Smooth muscle cell (in vitro differentiated cells): ENCODE measurements around the gene THBD. TPM values are rescaled to one million over a fixed set of nuclear protein-coding genes. Genes with fewer than 3 reads are reported as not detected.

Experiments used
- DNase-seq: peaks from one replicate; lab custom pipeline; 2025; ENCODE audit not compliant: unreplicated experiment; lab: John Stamatoyannopoulos, UW
- H2AFZ ChIP-seq: fragments of 200-600 bp; sonication (generic); 2 replicates; pipeline ENCODE4 v1.6.0; 2016; ENCODE audit warnings: antibody characterized with exemption, low read depth, mild to moderate bottlenecking
- H3F3A ChIP-seq: fragments of 200-600 bp; sonication (generic); 2 replicates; pipeline ENCODE4 v1.6.0; 2017; ENCODE audit warnings: antibody characterized with exemption, low read depth
- H3K27ac ChIP-seq: fragments of 200-600 bp; sonication (generic); 2 replicates; pipeline ENCODE4 v1.5.1; 2016; ENCODE audit warnings: low read depth, mild to moderate bottlenecking
- H3K27me3 ChIP-seq: fragments of 200-600 bp; sonication (generic); 2 replicates; pipeline ENCODE4 v1.6.1; 2016; ENCODE audit warnings: low read depth, mild to moderate bottlenecking
- H3K36me3 ChIP-seq: fragments of 200-600 bp; sonication (generic); 2 replicates; pipeline ENCODE4 v1.5.1; 2016; ENCODE audit warnings: low read depth
- H3K4me1 ChIP-seq: fragments of 200-600 bp; sonication (generic); 2 replicates; pipeline ENCODE4 v1.5.1; 2016; ENCODE audit warnings: low read depth
- H3K4me2 ChIP-seq: fragments of 200-600 bp; sonication (generic); 2 replicates; pipeline ENCODE4 v1.6.0; 2016; ENCODE audit warnings: mild to moderate bottlenecking
- H3K4me3 ChIP-seq: fragments of 200-600 bp; sonication (generic); 2 replicates; pipeline ENCODE4 v1.5.1; 2016; ENCODE audit warnings: mild to moderate bottlenecking
- H3K79me2 ChIP-seq: fragments of 200-600 bp; sonication (generic); 2 replicates; pipeline ENCODE4 v1.6.0; 2016; ENCODE audit warnings: low read depth, mild to moderate bottlenecking
- H3K9ac ChIP-seq: fragments of 200-600 bp; sonication (generic); 2 replicates; pipeline ENCODE4 v1.6.0; 2016; ENCODE audit warnings: low read depth
- H3K9me3 ChIP-seq: fragments of 200-600 bp; sonication (generic); replicated peaks from 2 replicates; pipeline ENCODE4 v1.5.1; 2016; ENCODE audit warnings: low read depth
- H4K20me1 ChIP-seq: fragments of 200-600 bp; sonication (generic); 2 replicates; pipeline ENCODE4 v1.6.0; 2016; ENCODE audit warnings: low read depth
- WGBS: methylation state at CpG from one replicate; pipeline ENCODE4 v1.1.7; 2016; ENCODE audit warnings: low lambda C conversion rate; 5-methylcytosine and 5-hydroxymethylcytosine counted together
- polyA plus RNA-seq: library from polyadenylated mRNA; unstranded; fragments of >200 nt; fragmentation: Nextera tagmentation; extraction: Ambion mirVana; gene quantifications from 2 replicates; pipeline ENCODE4 v1.2.1, GENCODE V29; 2016
- total RNA-seq: library from RNA; depleted of rRNA; stranded (reverse); fragments of >200 nt; gene quantifications from 2 replicates; pipeline ENCODE4 v1.2.3, GENCODE V29; 2014
- TF ChIP-seq, protein P1 (sequence below): fragments of 200-600 bp; sonication (generic); IDR thresholded peaks from 2 replicates; pipeline ENCODE4 v1.5.1; 2017; ENCODE audit warnings: borderline replicate concordance, mild to moderate bottlenecking, antibody characterized with exemption; ENCODE audit not compliant: insufficient read depth, poor library complexity, severe bottlenecking

THBD gene
- total and polyA plus RNA-seq, 2 experiments from 2014 or later, result 9.9 to 10.0 TPM

DNA sequence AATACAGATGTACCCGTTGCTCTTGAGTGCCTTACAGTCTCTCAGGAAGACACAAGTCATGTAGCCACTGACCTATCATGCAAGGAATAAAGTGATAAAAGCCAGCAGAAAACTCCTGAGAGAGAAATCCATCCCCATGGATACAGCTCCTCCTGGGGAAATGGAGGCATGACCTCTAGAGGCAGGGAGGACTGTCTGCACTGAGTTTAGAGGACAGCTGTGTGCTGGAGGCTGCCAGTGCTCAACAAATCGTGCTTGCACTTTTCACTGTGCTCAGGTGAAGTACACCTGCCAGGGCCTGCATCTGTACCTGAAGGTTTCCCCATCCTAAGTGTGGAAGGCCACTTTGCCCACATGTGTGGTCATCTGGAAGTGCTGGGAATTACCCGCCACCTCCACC, 24.6 kb upstream of the THBD start:
- H3F3A ChIP-seq, result no peaks in the 10 kb centered on the region
- H3K4me2 ChIP-seq, result no peak overlapping the region
- no peaks in the 10 kb centered on the region for H3K4me1 ChIP-seq
- no peak overlapping the region for H3K27ac ChIP-seq
- 93% methylated on average over 3 of the region's 3 CpGs for WGBS
- H3K27me3 ChIP-seq, result no peaks in the 10 kb centered on the region
- no peak for DNase-seq
- no peak overlapping the region for H3K9ac ChIP-seq
- H3K36me3 ChIP-seq, result no peaks in the 10 kb centered on the region
- TF ChIP-seq, protein P1, sequence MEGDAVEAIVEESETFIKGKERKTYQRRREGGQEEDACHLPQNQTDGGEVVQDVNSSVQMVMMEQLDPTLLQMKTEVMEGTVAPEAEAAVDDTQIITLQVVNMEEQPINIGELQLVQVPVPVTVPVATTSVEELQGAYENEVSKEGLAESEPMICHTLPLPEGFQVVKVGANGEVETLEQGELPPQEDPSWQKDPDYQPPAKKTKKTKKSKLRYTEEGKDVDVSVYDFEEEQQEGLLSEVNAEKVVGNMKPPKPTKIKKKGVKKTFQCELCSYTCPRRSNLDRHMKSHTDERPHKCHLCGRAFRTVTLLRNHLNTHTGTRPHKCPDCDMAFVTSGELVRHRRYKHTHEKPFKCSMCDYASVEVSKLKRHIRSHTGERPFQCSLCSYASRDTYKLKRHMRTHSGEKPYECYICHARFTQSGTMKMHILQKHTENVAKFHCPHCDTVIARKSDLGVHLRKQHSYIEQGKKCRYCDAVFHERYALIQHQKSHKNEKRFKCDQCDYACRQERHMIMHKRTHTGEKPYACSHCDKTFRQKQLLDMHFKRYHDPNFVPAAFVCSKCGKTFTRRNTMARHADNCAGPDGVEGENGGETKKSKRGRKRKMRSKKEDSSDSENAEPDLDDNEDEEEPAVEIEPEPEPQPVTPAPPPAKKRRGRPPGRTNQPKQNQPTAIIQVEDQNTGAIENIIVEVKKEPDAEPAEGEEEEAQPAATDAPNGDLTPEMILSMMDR, result no peak
- H4K20me1 ChIP-seq, result no peaks in the 10 kb centered on the region
- H3K4me3 ChIP-seq, result no peak overlapping the region
- H2AFZ ChIP-seq, result no peak overlapping the region
- no peaks in the 10 kb centered on the region for H3K79me2 ChIP-seq
- H3K9me3 ChIP-seq, result no peaks in the 10 kb centered on the region

DNA sequence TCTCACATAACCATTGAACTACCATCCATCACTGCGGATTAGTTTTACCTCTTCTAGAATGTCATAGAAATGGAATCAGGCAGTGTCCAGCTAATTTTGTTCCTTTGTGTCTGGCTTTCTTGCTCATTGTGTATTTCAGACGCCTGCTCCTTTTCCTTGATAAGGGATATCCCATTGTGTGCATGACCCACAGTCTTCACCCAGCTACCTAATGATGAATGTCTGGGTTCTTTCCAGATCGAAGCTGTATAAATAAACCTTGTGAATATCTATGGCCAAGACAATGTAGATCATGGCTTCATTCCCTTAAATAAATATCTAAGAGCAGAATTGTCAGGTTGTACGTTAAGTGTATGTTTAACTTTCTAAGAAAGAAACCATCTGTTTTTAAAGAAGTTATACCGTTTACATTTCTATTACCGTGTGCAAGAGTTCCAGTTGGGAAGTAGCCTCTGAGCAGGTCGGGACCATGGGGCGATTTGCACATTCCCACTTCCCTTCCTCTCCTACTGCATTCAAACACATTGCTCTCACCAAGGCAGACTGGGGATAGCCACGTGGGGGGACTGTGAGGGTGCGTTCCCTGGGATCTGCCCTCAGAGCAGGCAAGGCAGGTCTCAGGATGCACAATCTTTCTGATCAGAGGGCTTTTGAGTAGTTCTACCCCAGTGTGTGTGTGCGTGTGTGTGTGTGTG, 23.6 kb upstream of the THBD start:
- no peaks in the 10 kb centered on the region for H3F3A ChIP-seq
- no peak overlapping the region for H3K27ac ChIP-seq
- WGBS, result 89% methylated on average over 11 of the region's 11 CpGs
- DNase-seq, result no peak
- H3K4me3 ChIP-seq, result no peak overlapping the region
- no peak overlapping the region for H2AFZ ChIP-seq
- H3K4me2 ChIP-seq, result no peak overlapping the region
- no peak overlapping the region for H3K9ac ChIP-seq
- no peaks in the 10 kb centered on the region for H3K27me3 ChIP-seq
- no peaks in the 10 kb centered on the region for H3K9me3 ChIP-seq
- no peaks in the 10 kb centered on the region for H3K4me1 ChIP-seq
- TF ChIP-seq, protein P1, result no peak
- no peaks in the 10 kb centered on the region for H3K36me3 ChIP-seq
- H3K79me2 ChIP-seq, result no peaks in the 10 kb centered on the region
- H4K20me1 ChIP-seq, result no peaks in the 10 kb centered on the region

DNA sequence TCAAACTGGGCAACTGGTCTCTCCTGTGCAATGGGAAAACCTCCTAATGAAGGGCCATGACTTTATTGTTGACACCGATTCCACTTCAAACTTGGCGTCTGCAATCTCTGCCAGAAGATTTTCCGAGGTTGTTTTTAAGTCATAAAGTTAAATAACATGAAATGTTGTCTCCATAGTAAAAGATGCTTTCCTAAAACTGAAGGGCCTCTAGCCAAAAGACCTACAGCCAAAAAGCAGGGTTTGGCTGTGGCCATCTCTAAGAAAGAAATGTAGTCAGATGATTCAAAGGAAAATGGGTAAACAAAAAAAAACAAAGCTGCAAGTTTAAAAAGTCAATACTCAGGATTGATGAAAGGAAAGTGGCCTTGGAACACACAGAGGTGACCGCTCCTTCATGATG, 22.5 kb upstream of the THBD start:
- no peak for DNase-seq
- no peaks in the 10 kb centered on the region for H3K36me3 ChIP-seq
- TF ChIP-seq, protein P1, result no peak
- H3K4me3 ChIP-seq, result no peak overlapping the region
- H3K9ac ChIP-seq, result no peak overlapping the region
- no peaks in the 10 kb centered on the region for H3K27me3 ChIP-seq
- H3K79me2 ChIP-seq, result no peaks in the 10 kb centered on the region
- H3K27ac ChIP-seq, result no peak overlapping the region
- no peak overlapping the region for H2AFZ ChIP-seq
- no peaks in the 10 kb centered on the region for H3K9me3 ChIP-seq
- H3F3A ChIP-seq, result no peaks in the 10 kb centered on the region
- no peaks in the 10 kb centered on the region for H4K20me1 ChIP-seq
- H3K4me1 ChIP-seq, result no peaks in the 10 kb centered on the region
- whole genome bisulfite sequencing, result 81% methylated on average over 4 of the region's 4 CpGs
- no peak overlapping the region for H3K4me2 ChIP-seq

DNA sequence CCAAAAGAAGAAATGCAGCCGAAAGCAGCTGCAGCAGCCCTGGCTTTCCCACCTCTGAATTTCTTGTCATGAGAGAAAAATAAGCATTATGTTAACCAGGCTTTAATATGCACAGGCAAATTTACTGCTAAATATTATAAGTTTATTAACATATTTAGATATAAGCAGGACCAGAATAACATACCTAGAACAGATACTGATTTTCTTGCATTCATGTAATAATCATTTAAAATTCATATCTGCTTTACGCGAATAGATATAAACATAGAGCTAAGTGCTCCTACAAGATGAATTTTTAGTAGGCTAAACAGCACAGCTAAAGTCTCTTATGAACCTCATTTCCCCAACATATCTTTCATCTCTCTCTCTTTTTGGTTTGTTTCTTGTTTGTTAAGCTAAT, 21.9 kb upstream of the THBD start:
- Histone ChIP-seq H4K20me1 (no peaks in the 10 kb centered on the region), H3K9me3 (no peaks in the 10 kb centered on the region), H3K27ac (no peak overlapping the region), H3F3A (no peaks in the 10 kb centered on the region), H3K4me1 (no peaks in the 10 kb centered on the region), H3K36me3 (no peaks in the 10 kb centered on the region), H3K4me3 (no peak overlapping the region), H3K9ac (no peak overlapping the region), H3K4me2 (no peak overlapping the region), H3K27me3 (no peaks in the 10 kb centered on the region), H3K79me2 (no peaks in the 10 kb centered on the region), H2AFZ (no peak overlapping the region)
- TF ChIP-seq, protein P1, result no peak
- 80% methylated on average over 3 of the region's 3 CpGs for WGBS
- no peak for DNase-seq
